ENCODE data around the gene HMG20B. TPM values are rescaled to one million over a fixed set of nuclear protein-coding genes. Genes with fewer than 3 reads are reported as not detected.

Gene HMG20B
- total RNA-seq, 1 donor from 2014 or later: 44.1 TPM

DNA sequence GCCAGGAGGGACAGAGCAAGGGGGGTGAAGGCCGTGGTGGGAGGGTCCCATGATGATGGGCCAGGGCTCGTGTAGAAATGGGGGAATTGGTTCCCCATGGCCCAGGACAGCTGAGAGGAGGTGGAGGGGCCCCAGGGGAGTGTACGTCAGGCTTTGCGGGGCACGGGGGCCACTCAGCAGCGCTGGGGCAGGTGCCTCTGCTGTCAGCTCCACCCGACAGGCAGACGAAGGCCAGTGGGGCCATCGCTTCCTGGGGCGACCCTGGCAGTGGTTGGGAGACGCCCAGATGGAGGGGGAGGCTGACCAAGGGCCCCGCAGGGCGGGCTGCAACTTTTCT, 35.7 kb upstream of the HMG20B start:
- no peak for DNase-seq

DNA sequence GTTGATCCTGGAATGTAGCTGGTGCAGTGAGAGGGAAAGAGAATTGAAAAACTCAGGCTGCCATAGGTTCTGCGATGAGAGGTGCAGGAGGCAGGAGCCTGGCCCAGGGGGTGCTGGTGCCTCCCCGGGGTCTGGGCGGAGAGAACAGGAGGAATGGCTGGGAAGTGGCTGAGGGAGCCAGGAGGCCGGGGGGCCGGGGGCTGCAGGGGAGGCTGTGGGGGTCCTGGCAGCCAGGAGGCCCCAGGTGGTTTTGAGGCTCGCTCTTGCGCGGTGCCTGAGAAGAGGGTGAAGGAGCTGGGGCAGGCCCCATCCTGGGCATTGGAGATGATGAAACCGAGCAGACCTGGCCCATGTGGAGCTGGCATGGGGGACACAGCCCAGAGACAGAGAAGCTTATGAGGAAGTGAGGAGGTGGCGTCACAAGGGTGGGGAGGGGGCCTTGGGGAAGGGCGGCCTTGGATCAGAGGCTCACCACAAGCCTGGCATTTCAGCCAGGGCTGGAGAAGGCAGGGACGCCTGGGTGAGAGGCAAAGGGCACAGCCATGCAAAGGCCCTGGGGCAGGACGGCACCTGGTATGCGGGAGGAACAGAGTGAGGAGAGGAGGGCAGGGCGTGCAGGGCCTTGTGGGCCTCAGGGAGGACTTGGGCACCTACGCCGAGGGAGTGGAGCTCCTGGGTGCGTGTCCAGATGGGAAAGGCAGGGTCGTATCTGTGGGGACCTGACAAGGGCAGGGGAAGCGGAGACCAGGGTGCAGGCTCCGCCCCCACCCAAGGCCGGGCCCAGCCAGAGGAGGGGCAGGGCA, 35.1 kb upstream of the HMG20B start:
- DNase-seq: no peak

DNA sequence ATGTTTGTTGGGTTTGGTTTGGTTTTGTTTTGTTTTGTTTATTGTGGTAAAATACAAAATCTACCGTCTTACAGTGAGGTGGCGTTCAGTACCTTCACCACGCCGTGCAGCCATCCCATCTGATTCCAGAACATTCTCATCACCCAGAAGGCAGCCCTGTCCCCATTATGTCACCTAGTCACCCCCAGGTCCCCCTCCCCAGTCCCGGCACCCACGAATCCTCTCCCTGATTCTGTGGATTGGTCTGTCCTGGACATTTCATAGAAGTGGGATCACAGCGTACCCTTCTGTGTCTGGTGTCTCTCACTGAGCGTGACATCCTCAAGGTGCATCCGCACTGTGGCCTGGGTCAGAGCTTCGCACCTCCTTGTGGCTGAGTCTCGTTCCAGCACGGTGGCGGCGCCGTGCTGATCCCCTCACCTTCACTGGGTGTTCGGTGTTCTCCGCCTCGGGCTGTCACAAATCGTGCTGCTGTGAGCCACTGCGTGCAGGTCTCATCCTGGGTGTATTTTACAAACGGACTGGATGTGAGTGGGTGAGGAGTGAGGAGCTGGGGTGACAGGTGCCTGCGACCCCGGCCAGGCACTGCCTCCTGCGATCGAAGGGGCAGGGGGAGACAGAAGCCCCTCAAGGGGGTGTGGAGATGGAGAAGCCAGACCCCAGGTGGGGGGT, 34.4 kb upstream of the HMG20B start:
- DNase-seq: no peak

DNA sequence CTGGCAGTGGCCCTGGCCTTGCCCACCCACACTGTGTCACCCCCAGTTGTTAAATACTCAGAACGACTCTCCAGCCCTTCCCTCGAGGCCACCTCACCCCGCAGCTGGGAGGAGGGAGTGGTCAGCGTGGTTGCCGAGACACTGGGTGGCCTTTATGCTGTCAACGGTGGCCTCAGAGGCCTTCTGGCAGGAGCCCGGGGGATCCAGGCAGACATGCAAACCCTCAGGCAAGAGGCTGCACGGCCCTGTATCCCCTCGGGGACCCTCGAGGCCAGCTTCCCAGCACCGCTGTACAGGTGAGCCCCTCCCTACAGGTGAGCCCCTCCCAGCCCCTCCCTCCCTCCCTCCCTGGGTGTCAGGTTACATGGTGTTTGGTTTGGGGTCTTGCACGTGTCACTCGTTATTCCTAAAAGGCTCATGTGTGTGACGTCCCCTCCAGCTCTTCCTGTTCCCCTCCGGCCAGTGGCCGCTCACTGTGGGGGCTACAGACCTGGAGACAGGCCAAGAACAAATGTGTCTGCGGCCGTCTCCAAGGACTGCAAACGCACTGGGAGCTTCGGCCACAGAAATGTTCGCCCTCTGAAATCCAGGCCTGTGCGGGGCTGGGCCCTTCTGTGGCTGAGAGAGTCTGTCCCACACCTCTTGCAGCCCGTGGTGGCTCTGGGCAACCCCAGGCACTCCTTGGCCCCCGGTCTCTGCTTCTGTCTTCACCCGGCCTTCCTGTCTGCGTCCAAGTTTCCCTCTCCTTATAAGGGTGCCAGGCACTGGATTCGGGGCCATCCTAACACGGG, 33.6 kb upstream of the HMG20B start, which contains the start of gene TEKTIP1:
Gene TEKTIP1 (plus strand): TSS at position 210 of the 791 bp plus-strand sequence. CDS start 4 bp downstream, at position 214.
- DNase-seq: no peak

DNA sequence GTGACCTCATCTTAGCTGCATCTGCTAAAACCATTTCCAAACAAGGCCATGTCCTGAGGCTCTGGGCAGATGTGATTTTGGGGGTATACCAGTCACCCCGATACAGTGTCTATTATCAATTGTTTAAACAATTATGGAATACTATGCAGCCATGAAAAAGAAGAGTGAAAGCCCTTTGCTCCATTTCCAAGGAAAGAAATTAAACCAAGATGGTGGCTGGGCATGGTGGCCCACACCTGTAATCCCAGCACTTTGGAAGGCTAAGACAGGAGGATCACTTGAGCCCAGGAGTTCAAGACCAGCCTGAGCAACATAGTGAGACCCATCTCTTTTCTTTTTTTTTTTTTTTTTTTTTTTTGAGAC, 33.0 kb upstream of the HMG20B start:
- DNase-seq: no peak

DNA sequence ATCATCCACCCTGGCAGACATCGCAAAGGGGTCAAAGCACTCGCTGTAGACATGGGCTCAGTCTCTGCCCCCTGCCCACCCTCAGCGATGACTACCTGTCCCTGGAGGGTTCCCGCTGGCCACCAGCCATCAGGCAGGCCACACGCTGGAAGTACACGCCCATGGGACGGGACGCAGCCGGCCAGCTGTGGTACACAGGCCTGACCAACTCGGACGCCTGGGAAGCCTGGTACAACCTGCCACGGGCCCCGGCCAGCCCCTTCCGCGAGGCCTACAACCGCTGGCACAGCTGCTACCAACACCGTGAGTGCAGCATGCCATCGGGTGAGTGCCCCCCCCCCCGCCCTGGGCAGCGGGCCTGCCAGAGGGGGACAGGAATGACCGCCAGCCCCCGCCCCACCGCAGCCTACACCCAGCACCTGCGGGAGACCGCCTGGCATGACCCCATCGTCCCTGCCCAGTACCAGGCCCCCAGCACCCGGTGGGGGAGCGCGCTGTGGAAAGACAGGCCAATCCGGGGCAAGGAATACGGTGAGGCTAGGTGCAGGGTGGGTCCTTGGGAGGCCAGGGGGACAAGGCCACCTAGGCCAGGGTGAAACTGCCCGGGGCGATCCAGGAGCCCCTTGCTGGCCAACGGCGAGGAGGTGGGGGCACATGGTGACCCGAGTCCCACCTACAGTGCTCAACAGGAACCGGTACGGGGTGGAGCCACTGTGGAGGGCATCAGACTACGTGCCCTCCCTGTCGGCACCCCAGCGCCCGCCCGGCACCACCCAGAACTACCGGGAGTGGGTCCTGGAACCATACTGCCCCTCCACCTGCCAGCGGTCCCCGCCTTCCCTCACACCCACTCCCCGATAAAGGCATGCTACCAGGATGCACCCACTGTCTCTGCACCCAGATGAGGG, 29.3 kb upstream of the HMG20B start:
- DNase-seq: no peak

DNA sequence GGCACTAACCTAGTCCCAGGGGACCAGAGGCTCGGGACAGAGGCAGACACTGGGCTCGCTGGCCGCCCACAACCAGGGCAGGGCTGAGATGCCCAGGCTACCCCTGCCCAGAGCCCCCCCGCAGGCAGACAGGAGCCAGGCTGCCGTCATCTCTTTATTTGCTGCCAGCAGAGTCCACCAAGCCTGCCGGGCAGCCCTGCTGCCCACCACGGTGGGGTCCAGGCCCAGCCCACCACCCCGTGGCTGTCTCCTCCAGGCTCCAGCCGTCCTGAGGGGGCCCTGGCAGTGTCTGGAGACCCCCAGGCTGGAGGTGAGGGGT, 28.7 kb upstream of the HMG20B start:
- DNase-seq: no peak

DNA sequence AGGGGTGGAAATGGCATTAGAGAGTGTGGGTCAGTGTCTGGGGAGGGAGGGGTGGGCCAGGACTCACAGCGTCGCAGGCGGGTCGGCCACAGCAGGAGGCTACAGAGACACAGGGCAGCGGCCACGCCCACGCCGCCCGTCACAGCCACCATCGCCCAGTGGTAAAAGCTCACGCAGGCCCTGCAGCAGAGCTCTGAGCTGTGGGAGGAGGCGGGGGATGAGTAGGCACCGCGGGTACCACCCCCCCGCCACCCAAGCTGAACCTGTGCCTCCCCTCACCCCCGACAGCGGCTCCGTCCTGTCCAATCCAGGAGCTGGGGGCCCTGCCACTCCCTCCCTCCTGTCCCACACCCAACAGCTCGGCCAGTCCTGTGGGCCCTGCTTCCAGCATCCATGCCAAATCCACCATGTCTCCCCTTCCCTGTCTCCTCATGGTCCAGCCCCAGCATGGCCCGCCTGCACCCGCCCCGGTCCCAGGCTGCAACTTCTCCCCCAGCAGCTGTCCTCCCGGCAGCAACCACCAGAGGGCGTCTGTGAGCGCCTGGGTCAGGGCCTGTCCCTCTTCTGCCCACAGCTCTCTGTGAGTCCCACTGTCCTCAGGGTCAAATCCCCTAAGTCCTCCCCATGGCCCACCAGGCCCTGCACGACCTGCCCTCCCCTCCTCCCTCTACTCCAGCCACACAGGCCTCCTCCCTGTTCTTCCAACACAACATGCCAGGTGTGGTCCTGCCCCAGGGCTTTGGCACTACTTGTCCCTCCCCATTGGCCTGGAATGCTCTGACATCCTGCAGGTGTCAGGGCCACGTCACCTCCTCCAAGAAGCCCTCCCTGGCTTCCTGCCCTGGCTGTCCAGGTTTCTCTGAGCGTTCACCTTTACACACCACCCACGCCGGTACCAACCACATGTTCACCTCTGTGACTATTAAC, 27.7 kb upstream of the HMG20B start:
- DNase-seq: no peak

DNA sequence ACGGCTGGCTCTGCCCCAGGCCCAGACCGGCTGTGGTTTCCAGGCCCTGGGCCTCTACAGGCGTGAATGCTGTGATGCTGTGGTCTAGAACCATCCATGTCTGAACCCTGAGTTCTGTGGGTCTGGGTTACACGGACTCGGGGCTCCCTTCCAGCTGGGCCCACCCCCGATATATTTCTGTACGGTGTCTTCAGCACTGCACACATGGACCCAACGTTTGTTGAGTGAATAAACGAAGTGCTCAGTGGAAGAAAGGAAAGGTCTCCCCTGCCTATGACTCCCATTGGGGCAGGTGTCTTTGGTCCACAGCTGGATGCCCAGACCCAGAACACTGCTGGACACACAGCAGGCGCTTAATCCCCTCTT, 27.1 kb upstream of the HMG20B start:
- no peak for DNase-seq

DNA sequence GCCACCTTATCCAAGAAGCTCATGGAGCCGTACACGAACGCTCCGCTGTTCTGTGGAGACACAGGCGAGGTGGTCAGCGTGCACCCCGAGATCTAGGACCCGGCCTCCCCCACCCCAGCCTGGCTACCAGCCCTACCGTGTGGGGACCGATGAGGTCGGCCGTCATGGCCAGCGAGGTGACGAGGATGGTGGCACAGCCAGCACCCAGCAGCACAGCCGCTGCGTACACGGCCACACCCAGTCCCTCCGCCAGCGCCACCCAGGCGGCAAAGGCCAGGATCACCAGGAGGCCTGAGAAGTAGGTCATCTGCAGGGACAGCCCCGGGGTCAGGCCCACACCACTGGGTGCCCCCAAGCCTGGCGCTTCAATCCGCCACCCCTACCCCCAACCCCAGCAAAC, 26.6 kb upstream of the HMG20B start:
- no peak for DNase-seq

DNA sequence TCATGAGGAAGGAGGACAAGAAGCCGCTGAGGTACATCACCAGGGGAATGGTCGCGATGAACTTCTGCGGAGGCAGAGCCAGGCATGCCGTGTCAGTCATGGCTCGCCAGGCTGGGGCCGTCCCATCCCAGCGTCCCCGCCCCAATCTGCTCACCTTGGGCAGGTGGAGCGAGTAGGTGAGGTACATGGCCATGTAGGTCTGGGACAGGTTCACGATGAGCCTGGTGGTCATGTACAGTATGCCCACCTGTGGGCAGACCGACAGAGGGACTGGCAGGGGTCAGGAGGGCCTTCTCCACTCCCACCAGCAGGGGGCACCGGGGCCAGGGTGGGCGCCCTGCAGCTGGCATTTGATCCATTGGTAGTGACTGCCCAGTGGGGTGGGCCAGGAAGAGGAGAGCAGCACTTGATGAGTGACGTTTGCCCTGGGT, 25.4 kb upstream of the HMG20B start:
- no peak for DNase-seq

DNA sequence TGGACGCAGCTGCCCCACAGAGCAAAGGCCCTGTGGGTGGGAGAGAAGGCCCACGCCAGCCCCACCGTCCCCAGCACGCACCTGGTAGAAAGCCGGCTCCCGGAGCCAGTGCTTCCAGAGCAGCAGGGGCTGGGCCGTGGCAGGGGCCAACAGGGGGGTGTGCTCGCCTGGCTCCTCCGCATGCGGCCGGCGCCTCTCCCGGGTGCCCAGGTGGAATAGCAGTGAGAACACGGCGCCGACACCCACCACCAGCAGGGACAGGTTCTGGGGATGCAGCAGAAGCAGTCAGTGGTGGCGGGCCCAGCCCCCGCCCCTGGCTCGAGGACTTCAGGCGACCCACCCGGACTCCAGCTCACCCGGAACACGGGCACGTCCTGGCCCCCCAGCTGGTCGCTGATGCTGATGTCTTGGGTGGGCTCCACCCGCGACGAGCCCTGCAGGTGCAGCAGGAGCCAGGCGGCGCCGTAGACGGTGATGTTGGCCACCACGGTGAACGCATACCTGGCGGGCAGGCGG, 24.9 kb upstream of the HMG20B start:
- no peak for DNase-seq

DNA sequence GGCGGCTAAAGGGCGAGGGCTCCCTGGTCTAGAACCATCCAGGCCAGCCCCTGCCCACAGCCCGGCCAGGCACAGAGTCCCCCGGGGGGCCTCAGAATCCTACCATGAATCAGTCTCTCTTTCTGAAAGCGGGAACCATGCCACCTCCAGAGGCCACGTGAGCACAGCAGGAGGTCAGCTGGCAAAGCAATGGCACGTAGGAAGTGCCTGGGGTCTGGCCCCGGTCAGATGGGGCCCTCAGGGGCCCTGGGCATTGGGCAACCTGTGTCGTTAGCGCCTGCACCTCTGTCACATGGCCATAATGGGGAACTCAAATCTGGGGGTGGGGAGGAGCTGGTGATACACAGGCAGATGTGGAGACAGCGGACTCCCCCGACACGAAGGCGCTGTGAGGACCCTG, 24.1 kb upstream of the HMG20B start:
- DNase-seq: no peak

DNA sequence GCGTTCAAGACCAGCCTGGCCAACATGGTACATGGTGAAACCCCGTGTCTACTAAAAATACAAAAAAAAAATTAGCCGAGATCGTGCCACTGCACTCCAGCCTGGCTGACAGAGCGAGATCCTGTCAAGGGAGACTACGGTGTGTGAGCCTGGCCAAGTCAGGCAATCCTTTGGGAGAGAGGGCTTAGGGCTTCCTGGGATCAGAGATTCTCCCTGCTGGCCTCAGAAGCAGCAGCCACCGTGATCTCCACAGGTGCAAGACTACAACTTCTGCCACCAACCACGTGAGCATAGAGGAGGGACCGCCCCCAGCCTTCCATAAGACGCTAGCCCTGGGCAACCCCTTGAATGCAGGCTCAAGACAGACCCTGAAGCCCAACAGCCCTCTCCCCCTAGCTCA, 22.9 kb upstream of the HMG20B start:
- no peak for DNase-seq

DNA sequence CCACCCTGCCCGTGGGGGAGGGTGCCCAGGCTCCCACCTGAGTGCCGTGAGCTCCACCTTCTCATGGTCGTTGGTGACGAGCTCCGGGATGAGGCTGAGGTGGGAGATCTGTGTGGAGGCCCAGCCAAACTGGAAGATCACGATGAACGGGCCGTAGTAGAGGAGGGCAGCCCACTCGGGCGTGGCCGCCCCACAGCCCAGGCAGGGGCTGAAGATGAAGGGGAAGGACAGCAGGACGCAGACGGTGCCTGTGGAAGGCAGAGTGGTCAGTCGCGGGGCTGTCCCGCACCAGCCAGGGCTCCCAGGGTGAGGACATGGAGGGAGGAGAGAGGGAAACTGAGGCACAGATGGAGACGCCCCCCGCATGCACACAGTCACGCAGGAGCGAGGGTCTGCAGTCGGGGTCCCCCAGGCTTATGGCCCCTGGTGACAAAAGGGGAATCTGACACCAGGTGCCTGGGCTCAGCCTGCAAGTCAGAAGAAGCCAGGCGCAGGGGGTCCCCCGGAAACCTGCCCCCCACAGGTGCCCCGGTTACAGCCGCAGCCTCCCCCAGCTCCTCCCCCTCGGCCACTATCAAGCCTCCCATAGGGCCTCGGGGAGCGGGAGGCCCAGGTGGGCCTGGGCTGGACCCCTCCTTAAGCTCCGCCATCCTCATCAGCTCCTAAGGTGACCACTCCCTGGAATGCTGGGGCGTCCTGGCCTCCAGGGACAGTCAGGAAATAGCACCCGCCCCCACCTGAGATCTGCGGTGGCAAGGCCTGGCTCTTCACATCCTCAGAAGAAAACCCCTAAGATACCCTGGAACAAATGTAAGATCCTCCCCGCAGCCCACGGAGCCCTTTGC, 21.6 kb upstream of the HMG20B start:
- no peak for DNase-seq

DNA sequence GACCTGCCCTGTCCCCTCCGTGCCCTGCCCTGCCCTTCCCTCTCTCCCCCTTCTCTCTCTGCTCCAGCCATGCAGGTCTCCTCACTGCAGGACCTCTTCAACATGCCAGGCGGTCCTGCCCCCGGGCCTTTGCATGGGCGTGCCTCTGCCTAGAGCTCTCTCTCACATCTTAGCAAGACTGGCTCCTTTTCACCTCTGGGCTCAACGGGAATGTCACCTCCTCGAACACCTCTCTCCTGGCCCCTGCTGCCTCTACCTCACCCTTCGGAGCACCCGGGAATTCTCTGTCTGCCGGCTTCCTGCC, 21.0 kb upstream of the HMG20B start:
- DNase-seq: no peak

DNA sequence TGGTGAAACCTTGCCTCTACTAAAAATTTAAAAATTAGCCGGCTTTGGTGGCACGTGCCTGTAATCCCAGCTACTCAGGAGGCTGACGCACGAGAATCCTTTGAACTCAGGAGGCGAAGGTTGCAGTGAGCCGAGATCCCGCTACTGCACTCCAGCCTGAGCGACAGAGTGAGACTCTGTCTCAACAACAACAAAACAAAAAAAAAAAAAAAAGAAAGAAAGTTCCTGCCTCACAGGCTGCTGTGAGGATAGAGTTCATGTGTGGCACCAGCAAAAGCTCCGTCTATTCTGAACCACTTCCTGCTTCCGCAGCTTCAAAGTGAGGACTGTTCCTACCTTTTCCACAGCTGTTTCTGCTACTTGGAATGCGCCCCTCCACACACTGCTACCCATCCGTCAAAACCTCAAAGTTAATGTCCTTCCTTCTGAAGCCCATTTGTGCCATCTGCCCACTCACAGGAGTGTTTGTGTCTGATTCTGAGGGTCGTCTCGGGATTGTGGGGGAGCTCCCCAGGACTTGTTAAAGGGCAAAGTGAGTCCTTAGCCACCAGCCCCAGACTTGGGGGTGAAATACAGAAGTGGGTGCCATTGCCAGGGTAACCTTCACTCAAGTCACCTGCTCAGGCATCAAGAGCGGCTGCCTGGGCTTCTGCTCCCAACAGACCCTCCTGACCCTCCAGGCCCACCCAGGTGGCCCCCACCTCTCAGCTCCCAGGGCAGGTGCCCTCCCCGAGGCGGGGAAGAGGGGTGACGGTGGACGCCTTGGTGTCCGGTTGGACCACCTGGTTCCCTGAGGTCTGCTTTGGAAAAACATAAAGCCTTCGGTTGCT, 18.3 kb upstream of the HMG20B start:
- DNase-seq: no peak

DNA sequence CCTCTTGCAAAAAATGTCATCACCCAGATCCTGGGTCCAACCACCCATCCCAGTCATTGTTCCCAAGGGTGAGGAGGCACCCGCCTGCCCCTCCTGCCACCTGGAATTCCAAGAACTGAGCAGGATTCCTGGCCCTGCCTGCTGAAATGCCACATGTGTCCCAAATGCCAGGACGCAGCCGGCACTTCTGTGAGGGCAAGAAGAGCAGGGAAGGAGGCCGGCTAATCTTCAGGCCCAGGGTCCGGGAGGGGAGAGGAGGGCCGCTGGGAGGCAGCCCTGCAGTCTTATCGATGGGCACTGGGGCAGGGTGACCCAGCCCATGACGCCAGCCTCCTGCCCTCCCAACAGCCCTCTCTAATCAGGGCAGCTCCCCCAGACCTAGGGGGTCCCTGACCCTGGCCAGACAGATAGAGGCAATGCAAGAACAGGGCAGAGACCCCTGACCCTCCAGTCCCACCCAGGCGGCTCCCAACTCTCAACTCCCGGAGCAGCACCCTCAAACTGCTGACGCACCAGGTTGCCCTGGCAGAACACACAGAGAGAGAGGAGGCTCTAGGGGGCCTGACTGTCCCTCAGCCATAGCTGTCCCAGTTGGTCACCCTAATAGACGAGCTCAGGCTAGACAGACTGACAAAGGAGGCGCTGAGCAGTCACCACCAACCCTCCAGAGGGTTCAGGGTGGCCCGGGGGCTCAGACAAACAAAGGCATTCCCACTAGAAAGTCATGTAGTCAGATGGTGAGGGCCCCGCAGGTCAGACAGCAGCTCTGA, 16.9 kb upstream of the HMG20B start:
- no peak for DNase-seq
